ENCODE results near the gene TUT4.
"Not testable (repeated sequence)": the region's sequence is repeated elsewhere in the genome, so short reads cannot be mapped to it uniquely, and the experiment has no call there.

TUT4 gene

GRCh38 chr1:52552505-52553361 lies at the start of gene TUT4:
TSS of gene TUT4 (minus strand) at chr1:52553092. CDS start at chr1:52526280, 26,812 bp downstream.
- intact Hi-C loops (cut with DNase I): loop anchor here (2.0 to 10.0 kb wide), 3 partner anchors 50 to 148 kb away; partner anchors contain the start of genes GPX7, ORC1 and PRPF38A
- peak; percentile 74 to 95 (median 78) for DNase-seq

- DNase-seq: peak; percentile 21 to 90 (median 52)
- intact Hi-C loops (cut with DNase I): loop anchor here (2.0 kb wide), 1 partner anchor 49 kb away; the partner anchor contains the start of gene TUT4
These were observed 49.3 kb upstream of the TUT4 start, which contains the start of gene GPX7 for GRCh38 chr1:52601991-52602855. TSS of gene GPX7 (plus strand) at chr1:52602371. CDS start at chr1:52602410, 39 bp downstream.

GRCh38 chr1:52601519-52601918 lies 48.6 kb upstream of the TUT4 start:
- no peak for DNase-seq
- intact Hi-C loops (cut with DNase I): no loop called here

- intact Hi-C loops (cut with DNase I): no loop called here
These were observed 47.8 kb upstream of the TUT4 start for GRCh38 chr1:52600533-52601179.

GRCh38 chr1:52599236-52599635 lies 46.3 kb upstream of the TUT4 start:
- no peak for DNase-seq
- intact Hi-C loops (cut with DNase I): no loop called here

More at GRCh38 chr1:52600533-52601179, 47.8 kb upstream of the TUT4 start:
- no peak for DNase-seq

GRCh38 chr1:52598729-52599128 lies 45.8 kb upstream of the TUT4 start:
- intact Hi-C loops (cut with DNase I): no loop called here
- no peak for DNase-seq

GRCh38 chr1:52597912-52598311 lies 45.0 kb upstream of the TUT4 start:
- intact Hi-C loops (cut with DNase I): no loop called here
- DNase-seq: no peak

GRCh38 chr1:52595061-52595460 lies 42.2 kb upstream of the TUT4 start:
- no peak for DNase-seq
- intact Hi-C loops (cut with DNase I): no loop called here

GRCh38 chr1:52593495-52593894 lies 40.6 kb upstream of the TUT4 start:
- DNase-seq: no peak
- intact Hi-C loops (cut with DNase I): no loop called here

GRCh38 chr1:52592637-52593323 lies 39.9 kb upstream of the TUT4 start:
- intact Hi-C loops (cut with DNase I): no loop called here

GRCh38 chr1:52590266-52590665 lies 37.4 kb upstream of the TUT4 start:
- intact Hi-C loops (cut with DNase I): no loop called here
- no peak for DNase-seq

More at GRCh38 chr1:52592637-52593323, 39.9 kb upstream of the TUT4 start:
- DNase-seq: no peak

GRCh38 chr1:52588535-52588934 lies 35.6 kb upstream of the TUT4 start:
- DNase-seq: no peak
- intact Hi-C loops (cut with DNase I): no loop called here

GRCh38 chr1:52588027-52588426 lies 35.1 kb upstream of the TUT4 start:
- intact Hi-C loops (cut with DNase I): no loop called here
- no peak for DNase-seq

- DNase-seq: no peak
- intact Hi-C loops (cut with DNase I): no loop called here
These were observed 32.6 kb upstream of the TUT4 start for GRCh38 chr1:52585474-52585873.

GRCh38 chr1:52582116-52582696 lies 29.3 kb upstream of the TUT4 start:
- DNase-seq: no peak
- intact Hi-C loops (cut with DNase I): no loop called here

GRCh38 chr1:52580283-52580682 lies 27.4 kb upstream of the TUT4 start:
- intact Hi-C loops (cut with DNase I): no loop called here
- DNase-seq: no peak

- DNase-seq: no peak
- intact Hi-C loops (cut with DNase I): no loop called here
These were observed 26.5 kb upstream of the TUT4 start for GRCh38 chr1:52579415-52579814.

GRCh38 chr1:52578066-52578465 lies 25.2 kb upstream of the TUT4 start:
- DNase-seq; intact Hi-C loops (cut with DNase I): not testable (repeated sequence)

- intact Hi-C loops (cut with DNase I): no loop called here
- no peak for DNase-seq
These were observed 23.2 kb upstream of the TUT4 start for GRCh38 chr1:52576074-52576473.

- intact Hi-C loops (cut with DNase I): no loop called here
- no peak for DNase-seq
These were observed 21.7 kb upstream of the TUT4 start for GRCh38 chr1:52574594-52574993.
